ENCODE measurements around the gene ATP10A.

ATP10A gene

DNA sequence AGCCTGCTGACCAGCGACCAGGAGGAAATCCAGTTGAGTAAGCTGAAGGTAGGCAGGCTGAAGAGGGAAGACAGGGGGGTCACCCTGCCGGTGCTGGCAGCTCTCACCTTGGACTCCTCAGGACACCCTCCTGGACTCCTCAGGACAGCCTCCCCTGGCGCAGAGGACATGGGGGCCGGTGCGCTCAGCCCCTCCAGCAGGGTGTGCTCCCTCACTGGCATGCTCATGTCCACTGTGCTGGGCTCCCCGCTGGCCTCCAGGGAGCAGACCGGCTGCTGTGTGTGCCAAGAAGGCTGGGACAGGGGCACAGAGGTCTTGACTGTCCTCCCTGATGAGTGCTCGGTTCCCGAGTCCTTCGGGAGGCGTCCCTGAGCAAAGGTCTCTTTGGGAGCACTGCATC is 183.6 kb downstream of the ATP10A start:
- DNase-seq (ENCODE audit: low read depth) = no peak
- no peak overlapping the region for H3K4me3 ChIP-seq (ENCODE audit: low read depth, low read length)
- TF ChIP-seq, protein P1, sequence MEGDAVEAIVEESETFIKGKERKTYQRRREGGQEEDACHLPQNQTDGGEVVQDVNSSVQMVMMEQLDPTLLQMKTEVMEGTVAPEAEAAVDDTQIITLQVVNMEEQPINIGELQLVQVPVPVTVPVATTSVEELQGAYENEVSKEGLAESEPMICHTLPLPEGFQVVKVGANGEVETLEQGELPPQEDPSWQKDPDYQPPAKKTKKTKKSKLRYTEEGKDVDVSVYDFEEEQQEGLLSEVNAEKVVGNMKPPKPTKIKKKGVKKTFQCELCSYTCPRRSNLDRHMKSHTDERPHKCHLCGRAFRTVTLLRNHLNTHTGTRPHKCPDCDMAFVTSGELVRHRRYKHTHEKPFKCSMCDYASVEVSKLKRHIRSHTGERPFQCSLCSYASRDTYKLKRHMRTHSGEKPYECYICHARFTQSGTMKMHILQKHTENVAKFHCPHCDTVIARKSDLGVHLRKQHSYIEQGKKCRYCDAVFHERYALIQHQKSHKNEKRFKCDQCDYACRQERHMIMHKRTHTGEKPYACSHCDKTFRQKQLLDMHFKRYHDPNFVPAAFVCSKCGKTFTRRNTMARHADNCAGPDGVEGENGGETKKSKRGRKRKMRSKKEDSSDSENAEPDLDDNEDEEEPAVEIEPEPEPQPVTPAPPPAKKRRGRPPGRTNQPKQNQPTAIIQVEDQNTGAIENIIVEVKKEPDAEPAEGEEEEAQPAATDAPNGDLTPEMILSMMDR (IDR thresholded peaks at IDR 0.05; ENCODE audit: control insufficient read depth, extremely low read depth, insufficient read depth) = no peak

DNA sequence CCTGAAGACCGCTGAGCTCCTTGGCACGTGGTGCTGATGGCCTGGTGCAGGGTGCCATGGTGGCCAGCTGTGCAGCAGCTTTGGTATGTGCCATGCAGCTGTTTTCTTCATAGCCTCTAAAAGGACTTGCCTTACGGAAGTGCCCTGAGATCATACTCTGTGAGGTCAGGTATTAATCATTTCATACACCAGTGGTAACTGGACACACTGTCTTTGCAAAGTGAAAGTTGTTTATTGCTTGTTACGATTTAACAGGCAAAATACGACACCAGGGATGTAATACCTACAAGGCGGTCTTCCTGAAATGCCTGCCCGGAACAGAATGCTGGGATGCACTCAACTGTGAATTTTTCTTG is 184.6 kb downstream of the ATP10A start:
- TF ChIP-seq, protein P1 (IDR thresholded peaks at IDR 0.05; ENCODE audit: control insufficient read depth, extremely low read depth, insufficient read depth) = no peak
- no peak for DNase-seq (ENCODE audit: low read depth)
- no peak overlapping the region for H3K4me3 ChIP-seq (ENCODE audit: low read depth, low read length)

DNA sequence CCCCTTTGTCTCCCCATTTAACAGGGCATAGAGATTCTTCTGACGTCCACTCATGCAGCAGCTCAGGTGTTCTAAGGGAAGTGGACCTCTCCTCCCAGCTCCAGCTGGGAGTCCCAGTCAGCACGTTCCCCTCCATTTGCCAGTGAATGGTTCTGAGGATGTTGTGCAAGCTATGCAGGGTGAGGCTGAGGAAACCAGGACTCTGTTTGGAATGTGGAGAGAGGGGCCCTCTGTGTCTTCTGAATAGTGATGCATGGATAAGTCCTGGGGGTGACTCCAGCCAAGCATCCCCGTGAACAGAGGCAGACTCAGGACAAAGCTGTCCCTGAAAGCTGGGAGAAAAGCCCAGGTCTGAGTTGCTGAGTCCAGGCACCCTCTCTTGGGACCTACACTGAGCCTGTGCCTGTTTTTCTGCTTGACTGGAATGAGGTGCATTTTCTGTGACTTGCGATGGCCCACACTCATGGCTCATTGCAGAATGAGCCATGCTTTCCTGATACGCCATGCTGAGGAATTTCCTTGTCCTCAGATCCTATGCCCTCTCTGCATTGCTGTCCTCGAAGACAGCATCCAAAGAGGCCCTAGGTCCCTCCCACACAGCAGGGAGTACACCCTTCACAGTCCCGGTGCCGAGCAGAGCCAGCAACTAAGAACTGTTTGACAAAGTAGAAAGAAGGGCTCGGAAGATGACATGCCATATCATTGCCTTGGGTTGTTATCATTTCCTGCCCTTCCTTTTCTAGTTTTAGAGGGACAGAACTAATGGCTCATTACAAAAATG is 185.2 kb downstream of the ATP10A start:
- DNase-seq (ENCODE audit: low read depth) = no peak
- H3K4me3 ChIP-seq (ENCODE audit: low read depth, low read length) = no peak overlapping the region
- TF ChIP-seq, protein P1 (IDR thresholded peaks at IDR 0.05; ENCODE audit: control insufficient read depth, extremely low read depth, insufficient read depth) = no peak

DNA sequence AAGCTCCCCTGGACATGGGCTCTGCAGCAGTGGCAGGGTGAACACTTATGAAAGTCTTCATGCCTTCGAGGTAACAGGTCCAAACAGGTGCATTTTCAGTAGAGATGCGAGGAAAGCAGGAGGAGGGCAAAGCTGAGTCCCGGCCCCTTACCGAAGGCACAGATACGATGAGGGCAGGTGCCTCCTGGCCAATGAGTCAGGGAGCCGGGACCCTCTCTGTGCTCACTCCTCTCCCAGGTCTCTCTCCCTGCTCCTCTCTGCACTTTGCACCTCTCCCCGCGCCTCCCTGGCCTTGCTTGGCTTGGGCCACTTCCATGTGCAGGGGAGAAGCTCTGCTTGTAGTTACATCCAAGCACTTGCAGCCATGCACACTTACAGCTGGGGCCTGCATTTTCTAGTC is 187.1 kb downstream of the ATP10A start:
- TF ChIP-seq, protein P1 (IDR thresholded peaks at IDR 0.05; ENCODE audit: control insufficient read depth, extremely low read depth, insufficient read depth) = no peak
- no peak for DNase-seq (ENCODE audit: low read depth)
- H3K4me3 ChIP-seq (ENCODE audit: low read depth, low read length) = no peak overlapping the region

DNA sequence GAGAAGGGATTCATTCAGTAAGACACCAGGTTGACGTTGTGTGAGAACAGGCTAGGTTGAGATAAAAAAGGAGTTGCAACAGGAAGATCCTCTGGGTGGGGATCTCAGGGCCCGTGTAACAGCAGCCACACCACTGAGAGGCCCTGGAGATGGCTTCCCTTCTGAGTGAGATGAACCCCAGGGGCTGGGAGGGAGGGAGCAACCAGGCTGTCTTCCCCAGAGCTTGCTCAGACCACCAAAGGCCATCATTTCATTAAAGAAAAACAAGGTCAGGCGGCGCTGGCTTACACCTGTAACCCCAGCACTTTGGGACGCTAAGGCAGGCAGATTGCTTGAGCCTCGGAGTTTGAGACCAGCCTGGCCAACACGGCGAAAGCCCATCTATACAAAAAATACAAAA is 187.7 kb downstream of the ATP10A start:
- TF ChIP-seq, protein P1 (IDR thresholded peaks at IDR 0.05; ENCODE audit: control insufficient read depth, extremely low read depth, insufficient read depth) = no peak
- DNase-seq (ENCODE audit: low read depth) = no peak
- no peak overlapping the region for H3K4me3 ChIP-seq (ENCODE audit: low read depth, low read length)

DNA sequence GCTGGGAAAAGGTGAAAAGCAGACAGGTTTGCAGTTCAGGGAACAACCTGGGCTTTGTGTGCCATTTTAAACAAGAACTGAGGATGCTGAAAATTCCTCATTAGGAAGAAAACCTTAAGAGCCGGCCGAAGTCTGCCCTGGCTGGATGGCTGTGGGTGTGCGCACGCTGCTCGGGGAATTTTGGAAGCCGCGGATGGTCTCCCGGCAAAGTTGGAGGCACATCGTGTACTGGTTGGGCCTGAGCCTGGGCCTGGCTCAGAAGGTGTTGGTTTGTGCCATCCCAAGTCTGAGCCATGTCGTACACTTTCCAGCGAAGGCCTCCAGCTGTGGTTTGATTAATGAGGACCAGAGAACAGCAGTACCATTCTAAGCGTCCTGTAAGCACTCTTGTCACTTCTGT is 188.2 kb downstream of the ATP10A start:
- TF ChIP-seq, protein P1 (IDR thresholded peaks at IDR 0.05; ENCODE audit: control insufficient read depth, extremely low read depth, insufficient read depth) = no peak
- no peak overlapping the region for H3K4me3 ChIP-seq (ENCODE audit: low read depth, low read length)

DNA sequence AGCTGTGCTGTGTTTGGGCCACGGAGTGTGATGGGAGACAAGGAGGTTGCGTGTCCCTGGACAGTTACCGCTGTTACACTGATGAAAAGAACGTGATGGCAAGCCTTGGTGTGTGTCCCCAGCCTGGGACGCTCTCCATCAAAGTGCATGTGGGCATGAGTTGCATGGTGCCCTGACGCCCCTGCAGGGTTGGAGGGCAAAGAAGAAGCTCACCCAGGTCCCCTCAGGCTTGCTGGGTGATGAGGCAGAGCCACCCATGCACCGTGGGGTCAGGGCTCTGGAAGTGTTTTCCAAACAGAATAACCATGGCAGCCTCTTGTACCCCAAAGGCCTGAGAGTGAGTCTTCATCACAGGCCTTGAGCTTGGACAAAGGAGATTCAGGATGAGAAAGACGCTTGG is 189.2 kb downstream of the ATP10A start:
- H3K4me3 ChIP-seq (ENCODE audit: low read depth, low read length) = no peak overlapping the region
- no peak for DNase-seq (ENCODE audit: low read depth)
- TF ChIP-seq, protein P1 (IDR thresholded peaks at IDR 0.05; ENCODE audit: control insufficient read depth, extremely low read depth, insufficient read depth) = no peak

More for the DNA sequence above, 188.2 kb downstream of the ATP10A start:
- no peak for DNase-seq (ENCODE audit: low read depth)

All from LNCaP clone FGC (cell line).